H7 (cell line): ENCODE measurements around the gene CYP3A7. TPM values are rescaled to one million over a fixed set of nuclear protein-coding genes. Genes with fewer than 3 reads are reported as not detected.
"Not testable (repeated sequence)": the region's sequence is repeated elsewhere in the genome, so short reads cannot be mapped to it uniquely, and the experiment has no call there.

Experiments
- DNase-seq: peaks from one replicate; pipeline ENCODE4 v3.0.0; 2012
- H3K27me3 ChIP-seq: 2 replicates; pipeline ENCODE4 v1.6.0; 2011; ENCODE audit warnings: mild to moderate bottlenecking, low read length; ENCODE audit not compliant: control insufficient read depth, insufficient read depth
- H3K36me3 ChIP-seq: replicated peaks from 2 replicates; pipeline ENCODE4 v1.5.1; 2011; ENCODE audit warnings: low read length; ENCODE audit not compliant: control insufficient read depth, insufficient read depth
- H3K4me3 ChIP-seq: 2 replicates; pipeline ENCODE4 v1.5.1; 2011; ENCODE audit warnings: low read depth, mild to moderate bottlenecking, control low read depth, low read length, moderate library complexity; ENCODE audit not compliant: insufficient read depth
- total RNA-seq: library from RNA; depleted of rRNA; stranded (reverse); fragments of >200 nt; shearing (Covaris generic); gene quantifications from 2 replicates; pipeline ENCODE4 v1.2.3, GENCODE V29; 2014; rRNA removed

Gene CYP3A7
- total RNA-seq, result not detected in 2 replicates

DNA sequence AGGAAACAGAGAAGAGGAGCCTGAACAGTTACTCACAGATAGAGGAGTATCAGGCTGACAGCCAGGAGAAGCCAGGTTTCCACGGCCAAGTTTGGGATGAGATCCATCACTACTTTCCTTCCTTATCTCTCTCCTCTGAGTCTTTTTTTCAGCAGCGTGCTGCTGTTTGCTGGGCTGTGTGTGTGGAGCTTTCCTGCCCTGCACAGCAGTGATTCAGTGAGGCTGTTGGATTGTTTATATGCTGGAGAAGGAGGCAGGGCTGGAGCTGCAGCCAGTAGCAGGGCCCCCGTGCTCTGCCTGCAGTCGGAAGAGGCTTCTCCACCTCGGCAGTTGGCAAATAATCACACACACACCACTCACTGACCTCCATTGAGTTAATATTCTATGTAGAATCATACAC lies at the start of gene CYP3A7:
CYP3A7 (minus strand) TSS at position 210 of the 400 bp plus-strand sequence; CDS start at position 107, 103 bp downstream.
- Histone ChIP-seq H3K27me3 (no peaks in the 10 kb centered on the region), H3K4me3 (no peak within 1 kb of the TSS), H3K36me3 (no peaks in the 10 kb centered on the region)
- DNase-seq, result no peak

DNA sequence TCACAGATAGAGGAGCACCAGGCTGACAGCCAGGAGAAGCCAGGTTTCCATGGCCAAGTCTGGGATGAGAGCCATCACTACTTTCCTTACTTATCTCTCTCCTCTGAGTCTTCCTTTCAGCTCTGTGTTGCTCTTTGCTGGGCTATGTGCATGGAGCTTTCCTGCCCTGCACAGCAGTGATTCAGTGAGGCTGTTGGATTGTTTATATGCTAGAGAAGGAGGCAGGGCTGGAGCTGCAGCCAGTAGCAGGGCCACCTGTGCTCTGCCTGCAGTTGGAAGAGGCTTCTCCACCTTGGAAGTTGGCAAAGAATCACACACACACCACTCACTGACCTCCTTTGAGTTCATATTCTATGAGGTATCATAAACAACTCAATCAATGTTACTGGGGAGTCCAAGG lies 49.0 kb upstream of the CYP3A7 start, which contains the start of gene CYP3A4:
CYP3A4 (minus strand) TSS at position 178 of the 400 bp plus-strand sequence; CDS start at position 75, 103 bp downstream.
- no peak for DNase-seq
- Histone ChIP-seq H3K27me3 (no peaks in the 10 kb centered on the region; the same call in 1 of the 2 replicates), H3K4me3 (no peak within 1 kb of the TSS), H3K36me3 (no peaks in the 10 kb centered on the region)

DNA sequence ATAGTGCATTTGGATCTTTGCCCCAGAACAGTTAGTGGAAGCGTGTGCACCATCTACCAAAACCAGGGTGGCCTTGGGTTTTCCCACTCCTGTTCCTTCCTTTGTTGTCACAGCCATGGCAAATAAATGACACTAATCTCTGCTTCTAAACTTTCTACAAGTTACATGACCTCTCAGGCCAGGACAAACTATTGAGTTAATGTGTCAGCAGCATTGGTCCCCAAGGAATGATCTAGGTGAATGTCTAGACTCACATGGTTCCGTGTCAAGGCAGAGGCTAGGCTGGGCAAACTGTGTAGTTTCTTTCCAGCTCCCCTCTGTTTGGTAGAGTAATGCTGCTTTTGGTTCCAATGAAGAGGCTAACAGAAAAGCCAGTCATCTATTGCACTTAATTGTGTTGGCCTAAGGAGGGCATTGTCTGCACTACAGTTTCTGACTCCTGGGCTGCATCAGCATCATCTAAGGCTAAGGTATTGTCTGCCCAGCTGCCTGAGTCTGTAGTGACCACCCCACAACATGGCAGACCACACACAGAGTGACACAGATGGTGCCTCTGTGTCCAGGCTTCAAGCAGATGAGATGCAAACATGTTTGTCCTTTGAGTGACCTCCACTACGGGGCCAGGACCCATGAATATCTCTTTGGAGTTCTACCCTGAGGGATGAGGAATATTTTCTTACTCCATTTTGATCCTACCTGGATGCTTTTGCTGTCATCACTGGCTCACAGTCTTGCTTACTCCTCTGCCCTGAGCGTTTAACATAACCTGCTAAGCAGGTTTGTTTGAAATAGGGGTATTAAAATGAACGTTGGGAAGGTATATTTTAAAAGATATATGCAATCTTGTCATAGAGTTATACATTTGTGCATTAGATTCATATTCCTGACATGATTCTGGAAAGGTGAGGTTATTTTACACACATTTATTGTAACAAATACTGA lies 47.3 kb upstream of the CYP3A7 start:
- DNase-seq, result no peak
- no peaks in the 10 kb centered on the region; the same call in 1 of the 2 replicates for H3K27me3 ChIP-seq
- no peak overlapping the region for H3K4me3 ChIP-seq
- no peaks in the 10 kb centered on the region for H3K36me3 ChIP-seq

DNA sequence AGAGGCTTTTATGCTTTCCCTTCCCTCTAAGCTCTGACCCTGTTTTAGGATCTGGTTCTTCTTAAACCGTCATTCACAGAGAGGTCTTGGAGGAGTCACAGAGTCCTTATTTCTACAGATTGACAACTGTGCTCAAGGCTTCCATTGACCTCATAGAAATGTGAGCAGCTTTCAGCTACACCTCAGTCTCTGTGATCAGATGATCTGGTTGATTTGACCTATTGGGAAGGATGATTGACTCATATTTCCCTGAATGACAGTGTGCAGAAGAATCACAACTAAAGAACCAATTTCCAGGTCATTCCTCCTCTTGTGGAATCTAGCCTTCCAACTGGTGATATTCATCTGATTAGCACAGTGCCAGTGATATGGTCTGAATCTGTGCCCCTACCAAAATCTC lies 45.6 kb upstream of the CYP3A7 start:
- Histone ChIP-seq H3K4me3 (no peak overlapping the region), H3K36me3 (no peaks in the 10 kb centered on the region), H3K27me3 (no peaks in the 10 kb centered on the region)
- no peak for DNase-seq

DNA sequence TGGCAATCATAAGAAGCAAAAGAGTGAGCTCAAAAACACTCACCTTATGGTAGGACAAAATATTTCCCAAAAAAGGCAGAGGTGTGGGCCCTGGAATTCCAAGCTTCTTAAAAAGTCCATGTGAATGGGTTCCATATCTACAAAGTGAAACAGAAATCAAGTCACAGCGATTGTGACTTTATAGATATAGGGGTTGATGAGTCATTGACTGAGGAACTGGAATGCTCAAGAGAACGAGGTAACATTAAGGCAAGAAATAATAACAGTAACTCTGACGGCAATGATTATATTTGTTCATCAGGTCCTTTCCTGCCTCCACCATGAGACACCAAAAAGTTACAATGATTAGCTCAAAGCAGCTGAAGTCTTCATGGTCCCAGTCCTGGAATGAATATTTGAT lies 45.0 kb upstream of the CYP3A7 start:
- Histone ChIP-seq H3K4me3 (no peak overlapping the region), H3K36me3 (no peaks in the 10 kb centered on the region), H3K27me3 (no peaks in the 10 kb centered on the region)
- DNase-seq, result no peak

DNA sequence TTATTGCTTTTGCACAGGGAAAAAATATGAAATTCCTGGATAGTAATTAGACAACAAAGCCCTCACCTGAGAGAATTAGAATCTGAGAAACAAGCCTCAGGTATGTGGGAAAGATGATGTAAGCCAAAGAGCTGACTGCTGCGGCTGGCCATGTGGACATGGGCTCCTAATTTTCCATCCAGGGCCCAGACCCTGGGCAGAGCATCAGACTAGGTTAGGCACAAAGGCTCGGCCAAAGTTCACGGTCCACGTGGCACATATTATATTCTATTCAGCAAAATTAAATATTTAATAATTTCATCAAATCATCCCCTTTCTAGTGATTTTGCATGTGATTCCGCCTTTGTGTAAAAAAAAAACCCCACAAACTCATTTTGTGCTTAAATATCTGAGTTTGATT lies 43.9 kb upstream of the CYP3A7 start:
- Histone ChIP-seq H3K4me3 (no peak overlapping the region), H3K36me3 (no peaks in the 10 kb centered on the region)
- no peak for DNase-seq

DNA sequence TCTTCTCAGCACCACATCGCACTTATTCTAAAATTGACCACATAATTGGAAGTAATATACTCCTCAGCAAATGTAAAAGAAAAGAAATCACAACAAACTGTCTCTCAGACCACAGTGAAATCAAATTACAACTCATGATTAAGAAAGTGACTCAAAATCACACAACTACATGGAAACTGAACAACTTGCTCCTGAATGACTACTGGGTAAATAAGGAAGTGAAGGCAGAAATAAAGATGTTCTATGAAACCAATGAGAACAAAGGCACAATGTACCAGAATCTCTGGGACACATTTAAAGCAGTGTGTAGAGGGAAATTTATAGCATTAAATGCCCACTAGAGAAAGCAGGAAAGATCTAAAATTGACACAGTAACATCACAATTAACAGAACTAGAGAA lies 38.4 kb upstream of the CYP3A7 start:
- not testable (repeated sequence) for H3K27me3 ChIP-seq, DNase-seq, H3K36me3 ChIP-seq, H3K4me3 ChIP-seq

More for the DNA sequence above, 43.9 kb upstream of the CYP3A7 start:
- H3K27me3 ChIP-seq, result no peaks in the 10 kb centered on the region

DNA sequence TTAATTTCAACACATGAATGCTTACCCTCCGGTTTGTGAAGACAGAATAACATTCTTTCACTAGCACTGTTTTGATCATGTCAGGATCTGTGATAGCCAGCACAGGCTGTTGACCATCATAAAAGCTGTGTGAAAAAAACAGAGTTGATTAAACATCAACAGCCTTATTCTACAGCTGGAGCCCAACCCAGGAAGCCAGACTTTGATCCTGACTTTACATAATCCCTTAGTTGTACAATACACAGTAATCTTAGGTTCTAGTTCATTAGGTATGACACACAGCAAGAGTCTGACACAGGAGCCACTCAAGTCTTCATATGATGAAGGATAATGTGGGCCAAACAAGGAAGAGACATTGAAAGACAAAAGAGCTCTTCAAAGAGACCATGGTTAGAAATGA lies 37.6 kb upstream of the CYP3A7 start:
- Histone ChIP-seq H3K36me3 (no peaks in the 10 kb centered on the region), H3K4me3 (no peak overlapping the region), H3K27me3 (no peaks in the 10 kb centered on the region)
- no peak for DNase-seq

DNA sequence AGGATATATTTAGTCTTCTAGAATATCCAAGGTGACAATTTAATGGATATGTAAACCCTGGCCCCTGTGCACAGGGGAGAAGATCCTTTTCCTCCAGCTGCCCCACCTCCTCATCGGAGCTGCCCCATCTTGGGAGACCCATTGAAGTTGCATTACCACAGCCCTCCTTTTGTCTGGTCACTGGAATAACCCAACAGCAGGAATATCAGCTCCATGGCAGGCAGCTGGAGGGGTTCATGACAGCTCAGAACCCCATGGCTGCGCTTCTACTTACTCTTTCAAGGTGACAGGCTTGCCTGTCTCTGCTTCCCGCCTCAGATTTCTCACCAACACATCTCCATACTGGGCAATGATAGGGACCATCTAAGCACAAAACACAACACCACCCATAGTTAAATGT lies 34.5 kb upstream of the CYP3A7 start:
- H3K27me3 ChIP-seq, DNase-seq, H3K36me3 ChIP-seq, H3K4me3 ChIP-seq: not testable (repeated sequence)

DNA sequence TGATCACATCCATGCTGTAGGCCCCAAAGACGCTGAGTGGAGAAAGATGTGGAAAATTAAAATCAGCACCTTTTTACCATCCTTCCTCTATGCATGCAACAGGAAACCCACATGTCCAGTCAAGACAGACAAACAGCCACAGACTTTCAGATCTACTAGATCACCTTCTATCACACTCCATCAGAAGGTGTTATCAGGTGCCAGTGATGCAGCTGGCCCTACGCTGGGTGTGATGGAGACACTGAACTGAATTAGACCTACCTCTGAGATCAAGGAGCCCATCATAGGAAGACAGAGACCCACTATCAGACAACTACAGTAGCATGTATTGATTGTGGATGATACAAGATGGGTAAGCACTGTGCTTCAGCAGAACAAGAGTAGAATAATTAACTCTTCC lies 33.5 kb upstream of the CYP3A7 start:
- Histone ChIP-seq H3K4me3 (no peak overlapping the region), H3K36me3 (no peaks in the 10 kb centered on the region), H3K27me3 (no peaks in the 10 kb centered on the region)
- DNase-seq, result no peak

DNA sequence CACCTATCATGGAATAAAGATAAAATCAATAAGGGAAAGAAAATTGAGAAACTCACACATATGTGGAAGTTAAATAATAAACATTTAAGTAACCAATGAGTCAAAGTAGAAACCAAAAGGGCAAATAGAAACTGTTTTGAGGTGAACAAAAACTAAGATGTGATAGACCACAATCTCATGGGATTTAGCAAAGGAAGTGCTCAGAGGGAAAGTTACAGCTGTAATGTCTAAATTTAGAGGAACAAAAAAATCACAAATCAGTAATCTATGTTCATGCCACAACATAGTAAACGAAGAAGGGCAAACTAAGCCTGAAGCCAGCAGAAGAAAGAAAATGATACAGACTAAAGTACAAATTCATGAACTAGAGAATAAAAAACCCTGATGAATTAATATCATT lies 32.7 kb upstream of the CYP3A7 start:
- no peaks in the 10 kb centered on the region for H3K36me3 ChIP-seq
- H3K4me3 ChIP-seq, result no peak overlapping the region
- H3K27me3 ChIP-seq, result no peaks in the 10 kb centered on the region
- no peak for DNase-seq

DNA sequence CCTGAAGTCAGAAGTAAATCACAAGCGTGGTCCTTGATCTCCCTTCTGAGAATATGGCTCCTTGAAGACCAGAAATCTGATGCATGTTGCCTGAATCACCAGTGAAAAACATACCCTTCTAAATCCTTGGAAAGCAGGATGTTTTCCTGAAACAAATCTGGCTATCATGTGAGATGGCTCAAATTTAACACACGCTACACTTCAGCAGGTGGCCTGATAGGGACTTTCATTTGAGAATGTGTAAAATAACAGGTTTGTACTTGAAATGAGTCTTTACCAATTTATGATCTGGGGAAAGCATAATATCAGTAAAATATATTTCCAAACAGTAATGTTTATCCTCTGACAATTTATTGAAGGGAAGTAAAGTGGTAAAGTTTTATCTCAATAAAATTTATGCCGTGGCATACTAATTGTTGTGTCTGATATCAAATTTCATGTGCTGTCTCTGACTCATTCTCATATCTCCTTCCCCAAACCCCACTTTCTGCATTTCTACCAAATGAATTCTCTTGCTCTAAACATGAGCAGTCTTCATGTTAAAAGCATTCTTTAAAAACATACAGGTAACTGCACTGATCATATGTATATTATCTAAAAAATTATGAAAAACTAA lies 31.6 kb upstream of the CYP3A7 start:
- Histone ChIP-seq H3K4me3 (no peak overlapping the region), H3K36me3 (no peaks in the 10 kb centered on the region), H3K27me3 (no peaks in the 10 kb centered on the region)
- DNase-seq, result no peak

DNA sequence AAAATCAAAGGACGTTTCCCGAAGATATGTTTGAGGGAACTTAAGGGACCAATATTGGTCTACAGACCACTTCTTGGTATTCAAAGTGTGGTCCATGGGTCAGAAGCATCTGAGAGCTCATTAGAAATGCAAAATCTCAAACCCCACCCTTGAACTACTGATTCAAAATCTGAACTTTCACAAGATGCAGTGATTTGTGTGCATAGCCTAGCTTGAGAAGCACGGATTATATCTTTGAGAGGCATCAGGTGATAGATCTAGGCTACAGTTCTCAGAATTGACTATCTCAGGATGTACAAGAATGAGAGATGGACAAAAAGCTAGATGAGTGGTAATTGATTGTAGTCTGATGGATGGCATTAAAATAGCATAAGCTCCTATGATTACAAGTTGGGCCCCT lies 29.5 kb upstream of the CYP3A7 start:
- DNase-seq, result no peak
- no peak overlapping the region for H3K4me3 ChIP-seq
- no peaks in the 10 kb centered on the region for H3K36me3 ChIP-seq
- H3K27me3 ChIP-seq, result no peaks in the 10 kb centered on the region

DNA sequence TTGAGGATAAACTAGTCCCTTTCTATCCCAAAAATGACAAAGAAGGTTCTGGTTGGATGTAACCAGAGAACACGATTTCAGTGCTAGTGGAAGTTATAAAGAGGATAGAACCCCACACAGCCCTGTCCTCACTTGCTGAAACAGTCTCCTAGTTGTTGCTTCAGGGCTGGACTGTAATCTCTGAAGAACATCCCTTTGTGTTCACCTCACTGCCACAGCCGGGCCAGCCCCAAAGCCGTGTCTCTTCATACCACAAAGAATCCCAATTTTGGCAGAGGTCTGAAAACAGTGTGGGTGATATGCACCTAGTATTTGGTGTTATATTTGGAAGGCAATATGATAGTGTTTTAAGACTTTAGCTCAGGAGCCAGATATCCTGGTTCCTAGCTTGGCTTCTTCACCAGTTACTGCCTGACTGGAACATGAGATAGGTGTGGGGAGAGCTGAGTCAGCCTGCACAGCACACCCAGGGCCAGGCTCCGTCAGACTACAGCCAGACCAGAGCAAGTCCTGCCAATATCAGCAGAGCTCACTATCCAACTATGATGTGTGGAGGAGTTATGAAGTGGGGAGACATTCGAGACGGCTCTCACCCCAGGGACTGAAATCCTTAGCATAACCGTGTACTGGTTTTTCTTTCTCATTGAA lies 27.8 kb upstream of the CYP3A7 start:
- Histone ChIP-seq H3K4me3 (no peak overlapping the region), H3K27me3 (no peaks in the 10 kb centered on the region), H3K36me3 (no peaks in the 10 kb centered on the region)
- DNase-seq, result no peak

DNA sequence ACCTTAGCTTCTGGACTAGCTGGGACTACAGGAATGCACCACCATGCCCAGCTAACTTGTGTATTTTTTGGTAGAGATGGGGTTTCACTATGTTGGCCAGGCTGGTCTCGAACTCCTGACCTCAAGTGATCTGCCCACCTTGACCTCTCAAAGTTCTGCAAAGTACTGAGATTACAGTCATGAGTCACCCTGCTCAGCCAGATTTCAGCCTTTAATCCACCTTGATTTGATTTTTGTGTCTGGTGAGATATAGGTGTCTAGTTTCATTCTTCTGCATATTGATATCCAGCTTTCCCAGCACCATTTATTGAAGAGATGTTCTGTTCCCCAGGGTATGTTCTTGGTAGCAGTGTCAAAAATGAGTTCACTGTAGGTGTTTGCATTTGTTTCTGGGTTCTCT lies 20.1 kb upstream of the CYP3A7 start:
- Histone ChIP-seq H3K4me3 (no peak overlapping the region), H3K36me3 (no peaks in the 10 kb centered on the region), H3K27me3 (no peaks in the 10 kb centered on the region)
- DNase-seq, result no peak
